Testis (tissue), 2 donors: ENCODE results near the gene TMEM116.

Source experiments
- CTCF ChIP-seq, 3 experiments: fragments of 450-650 bp in 2 of 3; fragments of 200-600 bp in 1 of 3; sonication (generic) in 1 of 3; IDR thresholded peaks; one replicate each; pipeline ENCODE4 v1.5.1; 2016 to 2019; ENCODE audit warnings: antibody characterized with exemption in 3 of 3, mild to moderate bottlenecking in 2 of 3, moderate library complexity in 1 of 3
- POLR2A ChIP-seq: fragments of 450-650 bp; IDR thresholded peaks from one replicate; pipeline ENCODE4 v1.6.1; 2017; ENCODE audit warnings: antibody characterized with exemption, mild to moderate bottlenecking, moderate library complexity

GRCh38 chr12:111981987-111982386 lies 31.0 kb downstream of the TMEM116 start:
- TF ChIP-seq CTCF (IDR thresholded peaks at IDR 0.05): no peak
- no peak for TF ChIP-seq POLR2A
